CD14-positive monocyte (primary cell): ENCODE data around the gene RAB22A. TPM values are rescaled to one million over a fixed set of nuclear protein-coding genes. Genes with fewer than 3 reads are reported as not detected.

ENCODE experiments used
- DNase-seq, 3 donors: peaks; one replicate each; pipeline ENCODE4 v3.0.0-alpha.2; 2011 to 2022
- H2AFZ ChIP-seq: 2 replicates; pipeline ENCODE4 v1.6.0; 2012; ENCODE audit warnings: mild to moderate bottlenecking, low read depth, low read length, inconsistent platforms; ENCODE audit not compliant: insufficient read depth, poor library complexity, severe bottlenecking
- H3K27ac ChIP-seq, 2 donors: 1 replicate in 1 of 2; 2 replicates in 1 of 2; pipeline ENCODE4 v1.5.1; 2012 to 2013; ENCODE audit warnings: low read length in 2 of 2, control low read depth in 1 of 2, inconsistent platforms in 1 of 2, low read depth in 1 of 2, mild to moderate bottlenecking in 1 of 2
- H3K27me3 ChIP-seq, 2 donors: one replicate each; pipeline versions ENCODE4 v1.6.0 to v1.6.1; 2011 to 2013; ENCODE audit warnings: low read length in 2 of 2; ENCODE audit not compliant: control insufficient read depth in 2 of 2, insufficient read depth in 2 of 2
- H3K36me3 ChIP-seq, 2 donors: replicated peaks in 1 of 2; 1 replicate in 1 of 2; 2 replicates in 1 of 2; pipeline versions ENCODE4 v1.5.1 to v1.6.1; 2012 to 2013; ENCODE audit warnings: low read length in 2 of 2, control low read depth in 1 of 2, inconsistent platforms in 1 of 2, mild to moderate bottlenecking in 1 of 2; ENCODE audit not compliant: insufficient read depth in 2 of 2, control insufficient read depth in 1 of 2
- H3K4me1 ChIP-seq, 2 donors: 1 replicate in 1 of 2; 2 replicates in 1 of 2; pipeline versions ENCODE4 v1.5.1 to v1.6.1; 2012 to 2013; ENCODE audit warnings: low read length in 2 of 2, control low read depth in 1 of 2, inconsistent platforms in 1 of 2, mild to moderate bottlenecking in 1 of 2, moderate library complexity in 1 of 2; ENCODE audit not compliant: insufficient read depth in 2 of 2, control insufficient read depth in 1 of 2
- H3K4me2 ChIP-seq: replicated peaks from 2 replicates; pipeline ENCODE3; 2012; ENCODE audit warnings: low read length, moderate library complexity, mild to moderate bottlenecking; ENCODE audit not compliant: poor library complexity, severe bottlenecking; ENCODE audit errors: extremely low read depth
- H3K4me3 ChIP-seq, 3 experiments: fragments of 200-600 bp in 1 of 3; sonication (generic) in 1 of 3; replicated peaks in 1 of 3; 1 replicate in 2 of 3; 2 replicates in 1 of 3; pipeline ENCODE4 v1.5.1; 2011 to 2013; ENCODE audit warnings: low read length in 3 of 3, mild to moderate bottlenecking in 3 of 3, control low read depth in 2 of 3, low read depth in 2 of 3, inconsistent platforms in 1 of 3, moderate library complexity in 1 of 3
- H3K79me2 ChIP-seq: 2 replicates; pipeline ENCODE4 v1.6.0; 2012; ENCODE audit warnings: mild to moderate bottlenecking, control low read depth, inconsistent platforms, low read length, moderate library complexity; ENCODE audit not compliant: insufficient read depth
- H3K9ac ChIP-seq: 2 replicates; pipeline ENCODE4 v1.6.0; 2017; ENCODE audit warnings: low read length, mild to moderate bottlenecking; ENCODE audit not compliant: insufficient read depth, poor library complexity, severe bottlenecking
- H3K9me3 ChIP-seq, 2 donors: replicated peaks in 1 of 2; 1 replicate in 1 of 2; 2 replicates in 1 of 2; pipeline versions ENCODE4 v1.5.1 to v1.6.1; 2012 to 2013; ENCODE audit warnings: low read length in 2 of 2, control low read depth in 1 of 2; ENCODE audit not compliant: control insufficient read depth in 1 of 2, insufficient read depth in 1 of 2
- H4K20me1 ChIP-seq: 2 replicates; pipeline ENCODE4 v1.6.0; 2012; ENCODE audit warnings: mild to moderate bottlenecking, low read length, control low read depth, moderate library complexity; ENCODE audit not compliant: insufficient read depth
- H3K27ac Mint-ChIP-seq, 7 donors: one replicate each; pipeline ENCODE4 v1.8.0; 2020; ENCODE audit warnings: mild to moderate bottlenecking in 7 of 7, mixed read lengths in 7 of 7, moderate library complexity in 6 of 7, inconsistent platforms in 2 of 7
- H3K27me3 Mint-ChIP-seq, 3 donors: one replicate each; pipeline ENCODE4 v1.8.0; 2021 to 2022; ENCODE audit warnings: low read depth in 3 of 3, mild to moderate bottlenecking in 3 of 3, mixed read lengths in 3 of 3, moderate library complexity in 3 of 3, inconsistent platforms in 1 of 3
- H3K36me3 Mint-ChIP-seq, 2 donors: one replicate each; pipeline ENCODE4 v1.8.0; 2020; ENCODE audit warnings: mixed read lengths in 2 of 2, inconsistent platforms in 1 of 2, mild to moderate bottlenecking in 1 of 2
- H3K4me1 Mint-ChIP-seq: one replicate; pipeline ENCODE4 v1.8.0; 2020; ENCODE audit warnings: mild to moderate bottlenecking, mixed read lengths
- H3K4me3 Mint-ChIP-seq, 2 donors: one replicate each; pipeline ENCODE4 v1.8.0; 2020; ENCODE audit warnings: mild to moderate bottlenecking in 2 of 2, mixed read lengths in 2 of 2, moderate library complexity in 1 of 2
- H3K9me3 Mint-ChIP-seq, 7 donors: one replicate each; pipeline ENCODE4 v1.8.0; 2020 to 2022; ENCODE audit warnings: mixed read lengths in 7 of 7, mild to moderate bottlenecking in 6 of 7, moderate library complexity in 6 of 7, inconsistent platforms in 2 of 7
- WGBS: methylation state at CpG from one replicate; pipeline ENCODE4 v1.1.5; 2013; ENCODE audit warnings: missing lambda C conversion rate; ENCODE audit not compliant: insufficient coverage; 5-methylcytosine and 5-hydroxymethylcytosine counted together
- intact Hi-C, 2 donors: fragments of 100-400 bp; cut with micrococcal nuclease; formaldehyde crosslinking; loops; one replicate each; pipeline versions ENCODE4 v1.15.0 to v1.15.1; 2023
- polyA plus RNA-seq, 3 donors: library from polyadenylated mRNA; depleted of rRNA in 1 of 3; unstranded in 2 of 3; stranded (reverse) in 1 of 3; fragments of 300-500 nt in 2 of 3; fragments of >200 nt in 1 of 3; fragmentation: Illumina TruSeq in 2 of 3; gene quantifications; 1 replicate in 2 of 3; 2 replicates in 1 of 3; pipeline ENCODE4 v1.2.3, GENCODE V29; 2012 to 2021
- TF ChIP-seq, protein P1 (sequence below): fragments of 200-600 bp; IDR thresholded peaks from one replicate; pipeline ENCODE4 v1.8.0; 2022; ENCODE audit warnings: antibody characterized with exemption, mild to moderate bottlenecking

Gene RAB22A
- polyA plus RNA-seq, 3 donors: 5.8 to 10.6 (median 9.8) TPM

DNA sequence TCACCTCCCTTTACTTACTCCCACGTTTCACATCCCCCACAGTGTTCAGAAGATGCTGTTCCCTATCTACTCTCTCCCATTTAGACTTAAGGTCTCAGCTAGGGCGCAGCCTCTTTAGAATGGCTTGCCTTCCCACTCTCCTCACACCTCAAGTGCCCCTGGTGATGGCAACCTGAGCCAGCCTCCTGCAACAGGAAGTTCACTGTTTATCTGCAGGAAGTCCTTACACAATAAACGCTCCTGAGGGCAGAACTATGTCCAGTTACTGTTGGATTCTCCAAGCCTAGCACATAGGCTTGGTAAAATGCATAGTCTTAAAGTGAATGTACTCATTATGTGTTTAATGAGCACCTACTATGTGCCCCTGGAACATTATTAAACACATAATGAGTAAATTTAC lies 21.9 kb upstream of the RAB22A start:
- Mint-ChIP-seq H3K4me3 (no peak overlapping the region), H3K4me1 (peaks cover 17% of the 10 kb centered on the region), H3K9me3 (no peaks in the 10 kb centered on the region), H3K27me3 (peaks cover 0 to 1% (median 0%) of the 10 kb centered on the region in 3 donors), H3K27ac (peak overlapping the region in 1 of 7 donors; percentile 7), H3K36me3 (peaks cover 34 to 46% of the 10 kb centered on the region in 2 donors)
- Histone ChIP-seq H4K20me1 (peaks cover 95% of the 10 kb centered on the region), H2AFZ (no peak overlapping the region), H3K4me3 (no peak overlapping the region), H3K9me3 (no peaks in the 10 kb centered on the region), H3K4me2 (no peak overlapping the region), H3K36me3 (peaks cover 11 to 49% of the 10 kb centered on the region in 2 donors), H3K27ac (no peak overlapping the region), H3K9ac (no peak overlapping the region), H3K4me1 (peaks cover 10 to 14% of the 10 kb centered on the region in 2 donors), H3K27me3 (no peaks in the 10 kb centered on the region), H3K79me2 (peaks cover 10% of the 10 kb centered on the region)
- TF ChIP-seq, protein P1, sequence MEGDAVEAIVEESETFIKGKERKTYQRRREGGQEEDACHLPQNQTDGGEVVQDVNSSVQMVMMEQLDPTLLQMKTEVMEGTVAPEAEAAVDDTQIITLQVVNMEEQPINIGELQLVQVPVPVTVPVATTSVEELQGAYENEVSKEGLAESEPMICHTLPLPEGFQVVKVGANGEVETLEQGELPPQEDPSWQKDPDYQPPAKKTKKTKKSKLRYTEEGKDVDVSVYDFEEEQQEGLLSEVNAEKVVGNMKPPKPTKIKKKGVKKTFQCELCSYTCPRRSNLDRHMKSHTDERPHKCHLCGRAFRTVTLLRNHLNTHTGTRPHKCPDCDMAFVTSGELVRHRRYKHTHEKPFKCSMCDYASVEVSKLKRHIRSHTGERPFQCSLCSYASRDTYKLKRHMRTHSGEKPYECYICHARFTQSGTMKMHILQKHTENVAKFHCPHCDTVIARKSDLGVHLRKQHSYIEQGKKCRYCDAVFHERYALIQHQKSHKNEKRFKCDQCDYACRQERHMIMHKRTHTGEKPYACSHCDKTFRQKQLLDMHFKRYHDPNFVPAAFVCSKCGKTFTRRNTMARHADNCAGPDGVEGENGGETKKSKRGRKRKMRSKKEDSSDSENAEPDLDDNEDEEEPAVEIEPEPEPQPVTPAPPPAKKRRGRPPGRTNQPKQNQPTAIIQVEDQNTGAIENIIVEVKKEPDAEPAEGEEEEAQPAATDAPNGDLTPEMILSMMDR: no peak
- WGBS: 100% methylated on average over 1 of the region's 3 CpGs
- intact Hi-C loops: no loop called here
- DNase-seq: no peak

DNA sequence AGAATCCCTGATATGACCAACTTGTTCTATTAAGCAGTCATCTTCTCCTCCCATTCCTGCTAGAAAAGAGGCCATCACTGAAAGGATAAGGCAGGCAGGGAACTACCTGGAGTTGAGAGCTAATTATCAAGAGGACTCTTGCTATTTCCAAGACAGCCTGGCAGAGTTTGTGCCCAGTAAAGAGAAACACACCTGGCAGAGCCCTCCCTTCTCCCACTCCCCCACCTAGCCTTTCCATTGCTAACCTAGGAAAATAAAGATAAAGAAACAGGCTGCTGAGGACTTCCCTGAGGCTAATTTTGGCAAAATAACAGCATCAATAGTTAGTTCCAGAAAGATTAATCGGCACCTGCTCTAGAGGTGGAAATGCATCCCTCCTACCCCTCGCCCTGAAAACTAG lies 20.4 kb upstream of the RAB22A start:
- H3K36me3 Mint-ChIP-seq: peaks cover 35 to 36% of the 10 kb centered on the region in 2 donors
- Histone ChIP-seq H4K20me1 (peaks cover 99% of the 10 kb centered on the region), H3K27me3 (no peaks in the 10 kb centered on the region), H3K9ac (no peak overlapping the region), H3K27ac (no peak overlapping the region), H3K4me2 (no peak overlapping the region), H2AFZ (no peak overlapping the region), H3K4me3 (no peak overlapping the region), H3K79me2 (peaks cover 14% of the 10 kb centered on the region), H3K36me3 (peaks cover 11 to 36% of the 10 kb centered on the region in 2 donors), H3K4me1 (peaks cover 10 to 14% of the 10 kb centered on the region in 2 donors), H3K9me3 (no peaks in the 10 kb centered on the region)
- TF ChIP-seq, protein P1: no peak
- no peak overlapping the region for H3K4me3 Mint-ChIP-seq
- H3K27ac Mint-ChIP-seq: no peak overlapping the region
- intact Hi-C loops: no loop called here
- no peak for DNase-seq
- peaks cover 17% of the 10 kb centered on the region for H3K4me1 Mint-ChIP-seq
- WGBS: no CpG with 5 or more reads among the region's 2 CpGs
- H3K27me3 Mint-ChIP-seq: peaks cover 0 to 1% (median 0%) of the 10 kb centered on the region in 3 donors
- H3K9me3 Mint-ChIP-seq: no peaks in the 10 kb centered on the region
